ENCODE measurements around the gene CD200R1L.

The CD200R1L gene

DNA sequence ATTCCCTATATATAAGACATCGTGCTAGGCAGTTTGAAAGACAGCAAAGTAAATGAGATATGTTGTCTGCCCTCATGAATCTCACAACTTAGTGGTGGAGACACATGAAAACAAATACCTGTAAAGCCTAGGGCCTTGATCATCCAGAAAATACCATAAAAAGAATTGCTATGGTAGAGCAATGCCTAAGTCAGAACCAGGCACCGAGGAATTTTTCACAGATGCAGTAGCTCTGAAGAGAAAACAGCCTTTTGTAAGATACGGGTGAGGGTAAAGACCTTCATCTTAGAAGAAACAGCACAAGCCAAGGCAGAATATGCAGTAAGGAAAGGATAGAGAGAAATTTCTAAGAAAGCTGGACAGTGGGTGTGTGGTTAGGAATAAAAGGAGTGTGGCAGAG, 36.1 kb downstream of the CD200R1L start:
- H3K4me2 ChIP-seq (ENCODE audit: low read length), result no peak overlapping the region
- H3K9ac ChIP-seq (ENCODE audit: low read length), result no peak overlapping the region
- no peaks in the 10 kb centered on the region for H3K9me3 ChIP-seq (ENCODE audit: low read length)
- H4K20me1 ChIP-seq (ENCODE audit: insufficient read depth, low read length), result no peaks in the 10 kb centered on the region
- H3K27me3 ChIP-seq (ENCODE audit: insufficient read depth, low read length), result no peaks in the 10 kb centered on the region
- H3K27ac ChIP-seq (ENCODE audit: low read depth, low read length, poor library complexity, severe bottlenecking), result no peak overlapping the region
- no peaks in the 10 kb centered on the region for H3K9me2 ChIP-seq (ENCODE audit: low read depth, low read length)
- H2AFZ ChIP-seq (ENCODE audit: low read length), result no peak overlapping the region
- no peaks in the 10 kb centered on the region for H3K79me2 ChIP-seq (ENCODE audit: insufficient read depth, low read length)
- no peaks in the 10 kb centered on the region for H3F3A ChIP-seq (ENCODE audit: insufficient read depth, low read length)
- TF ChIP-seq EZH2 (IDR thresholded peaks at IDR 0.05; ENCODE audit: borderline replicate concordance, low read length), result no peak
- no peak for TF ChIP-seq CTCF (IDR thresholded peaks at IDR 0.05; ENCODE audit: low read length)
- H3K36me3 ChIP-seq (ENCODE audit: insufficient read depth, low read length), result no peaks in the 10 kb centered on the region
- H3K4me1 ChIP-seq (ENCODE audit: insufficient read depth, low read length, severe bottlenecking), result peaks cover 11% of the 10 kb centered on the region
- H3K4me3 ChIP-seq (ENCODE audit: low read depth, low read length, poor library complexity, severe bottlenecking), result no peak overlapping the region

GRCh38 chr3:112808136-112808535, 38.5 kb downstream of the CD200R1L start:
- H3F3A ChIP-seq (ENCODE audit: insufficient read depth, low read length), result no peaks in the 10 kb centered on the region
- H3K27ac ChIP-seq (ENCODE audit: low read depth, low read length, poor library complexity, severe bottlenecking), result no peak overlapping the region
- H3K9ac ChIP-seq (ENCODE audit: low read length), result no peak overlapping the region
- no peak overlapping the region for H3K4me3 ChIP-seq (ENCODE audit: low read depth, low read length, poor library complexity, severe bottlenecking)
- no peaks in the 10 kb centered on the region for H3K79me2 ChIP-seq (ENCODE audit: insufficient read depth, low read length)
- H4K20me1 ChIP-seq (ENCODE audit: insufficient read depth, low read length), result no peaks in the 10 kb centered on the region
- H3K9me2 ChIP-seq (ENCODE audit: low read depth, low read length), result no peaks in the 10 kb centered on the region
- no peaks in the 10 kb centered on the region for H3K9me3 ChIP-seq (ENCODE audit: low read length)
- no peak overlapping the region for H2AFZ ChIP-seq (ENCODE audit: low read length)
- H3K27me3 ChIP-seq (ENCODE audit: insufficient read depth, low read length), result no peaks in the 10 kb centered on the region
- H3K4me2 ChIP-seq (ENCODE audit: low read length), result no peak overlapping the region
- H3K4me1 ChIP-seq (ENCODE audit: insufficient read depth, low read length, severe bottlenecking), result no peaks in the 10 kb centered on the region
- no peaks in the 10 kb centered on the region for H3K36me3 ChIP-seq (ENCODE audit: insufficient read depth, low read length)
- no peak for TF ChIP-seq CTCF (IDR thresholded peaks at IDR 0.05; ENCODE audit: low read length)
- no peak for TF ChIP-seq EZH2 (IDR thresholded peaks at IDR 0.05; ENCODE audit: borderline replicate concordance, low read length)

- Histone ChIP-seq H3K27me3 (ENCODE audit: insufficient read depth, low read length) (no peaks in the 10 kb centered on the region), H2AFZ (ENCODE audit: low read length) (no peak overlapping the region), H3K4me1 (ENCODE audit: insufficient read depth, low read length, severe bottlenecking) (no peaks in the 10 kb centered on the region), H3K4me2 (ENCODE audit: low read length) (no peak overlapping the region), H4K20me1 (ENCODE audit: insufficient read depth, low read length) (no peaks in the 10 kb centered on the region), H3K9ac (ENCODE audit: low read length) (no peak overlapping the region), H3K27ac (ENCODE audit: low read depth, low read length, poor library complexity, severe bottlenecking) (no peak overlapping the region), H3K36me3 (ENCODE audit: insufficient read depth, low read length) (no peaks in the 10 kb centered on the region), H3K9me3 (ENCODE audit: low read length) (no peaks in the 10 kb centered on the region), H3K4me3 (ENCODE audit: low read depth, low read length, poor library complexity, severe bottlenecking) (no peak overlapping the region), H3K9me2 (ENCODE audit: low read depth, low read length) (no peaks in the 10 kb centered on the region), H3F3A (ENCODE audit: insufficient read depth, low read length) (no peaks in the 10 kb centered on the region), H3K79me2 (ENCODE audit: insufficient read depth, low read length) (no peaks in the 10 kb centered on the region)
- TF ChIP-seq EZH2 (IDR thresholded peaks at IDR 0.05; ENCODE audit: borderline replicate concordance, low read length) (no peak), CTCF (IDR thresholded peaks at IDR 0.05; ENCODE audit: low read length) (no peak)
Observed at GRCh38 chr3:112807685-112808084, 39.0 kb downstream of the CD200R1L start.

All from OCI-LY1 (cell line).